Thoracic aorta endothelial cell (primary cell): ENCODE measurements around the gene ZNF562. TPM values are rescaled to one million over a fixed set of nuclear protein-coding genes. Genes with fewer than 3 reads are reported as not detected.

ENCODE experiments used
- total RNA-seq: library from RNA; depleted of rRNA; stranded (reverse); fragments of >200 nt; gene quantifications from 2 replicates; pipeline ENCODE4 v1.2.3, GENCODE V29; 2012

The ZNF562 gene
- total RNA-seq: 33.0 and 40.6 TPM in 2 replicates

GRCh38 chr19:9674663-9675357 is at the start of gene ZNF562:
ZNF562 (minus strand) TSS chr19:9675100; CDS start chr19:9660744, 14,356 bp downstream.

GRCh38 chr19:9621156-9622037 is 53.5 kb downstream of the ZNF562 start, which contains the start of gene ZNF561:
ZNF561 (minus strand) TSS chr19:9621232; CDS start chr19:9619456, 1,776 bp downstream.

Other genes starting within 250 kb of the ZNF562 start
- 13.2 and 15.7 TPM in 2 replicates for gene ZNF266, start 239.5 kb downstream of the ZNF562 start, total RNA-seq
- 0.07 and 0.27 TPM in 2 replicates for gene ZNF560, start 176.5 kb downstream of the ZNF562 start, total RNA-seq
- 22.9 and 24.5 TPM in 2 replicates for gene ZNF426, start 136.5 kb downstream of the ZNF562 start, total RNA-seq
- gene ZNF121, start 90.6 kb downstream of the ZNF562 start, total RNA-seq: 45.3 and 47.1 TPM in 2 replicates
- gene ZNF561, start 53.9 kb downstream of the ZNF562 start, total RNA-seq: 24.4 and 43.4 TPM in 2 replicates
- gene ZNF846, start 93.6 kb upstream of the ZNF562 start, total RNA-seq: 5.5 and 9.2 TPM in 2 replicates
- 16.4 and 16.5 TPM in 2 replicates for gene FBXL12, start 144.0 kb upstream of the ZNF562 start, total RNA-seq
- 230 and 236 TPM in 2 replicates for gene UBL5, start 152.8 kb upstream of the ZNF562 start, total RNA-seq
- gene PIN1, start 160.2 kb upstream of the ZNF562 start, total RNA-seq: 57.7 and 70.8 TPM in 2 replicates